Stimulated activated CD4-positive, alpha-beta T cell treated with anti-CD3 and anti-CD28 coated beads, Interleukin-2, amount 100 ng/mL, for 24 hours (primary cell): ENCODE measurements around the gene ECHDC1.
"Not testable (repeated sequence)": the region's sequence is repeated elsewhere in the genome, so short reads cannot be mapped to it uniquely, and the experiment has no call there.

Experiments used
- DNase-seq, 2 donors: peaks; one replicate each; pipeline ENCODE4 v3.0.0-alpha.2; 2020

ECHDC1 gene

GRCh38 chr6:127341471-127342202 lies 1.8 kb downstream of the ECHDC1 start:
- no peak for DNase-seq

GRCh38 chr6:127340171-127340570 lies 3.2 kb downstream of the ECHDC1 start:
- no peak for DNase-seq

- DNase-seq: no peak
Measured at GRCh38 chr6:127338936-127339335, 4.5 kb downstream of the ECHDC1 start.

- DNase-seq: no peak
Measured at GRCh38 chr6:127332383-127332961, 10.9 kb downstream of the ECHDC1 start.

- DNase-seq: not testable (repeated sequence)
Measured at GRCh38 chr6:127331256-127331655, 12.2 kb downstream of the ECHDC1 start.

GRCh38 chr6:127328043-127328609 lies 15.3 kb downstream of the ECHDC1 start:
- no peak for DNase-seq

- DNase-seq: no peak
Measured at GRCh38 chr6:127319686-127320085, 23.7 kb downstream of the ECHDC1 start.

- no peak for DNase-seq
Measured at GRCh38 chr6:127317388-127318128, 25.9 kb downstream of the ECHDC1 start.

- no peak for DNase-seq
Measured at GRCh38 chr6:127305741-127306140, 37.7 kb downstream of the ECHDC1 start.

GRCh38 chr6:127303917-127304316 lies 39.5 kb downstream of the ECHDC1 start:
- DNase-seq: no peak

GRCh38 chr6:127302728-127303660 lies 40.4 kb downstream of the ECHDC1 start:
- DNase-seq: peak; percentile 46 to 47

- DNase-seq: no peak
Measured at GRCh38 chr6:127301199-127301700, 42.2 kb downstream of the ECHDC1 start.

- no peak for DNase-seq
Measured at GRCh38 chr6:127300411-127300810, 43.0 kb downstream of the ECHDC1 start.

- no peak for DNase-seq
Measured at GRCh38 chr6:127299522-127300240, 43.7 kb downstream of the ECHDC1 start.

- no peak for DNase-seq
Measured at GRCh38 chr6:127298475-127298874, 44.9 kb downstream of the ECHDC1 start.

GRCh38 chr6:127297502-127298070 lies 45.8 kb downstream of the ECHDC1 start:
- no peak for DNase-seq

GRCh38 chr6:127291495-127291894 lies 51.9 kb downstream of the ECHDC1 start:
- no peak for DNase-seq

GRCh38 chr6:127290391-127291265 lies 52.8 kb downstream of the ECHDC1 start:
- DNase-seq: no peak

- DNase-seq: no peak
Measured at GRCh38 chr6:127289934-127290333, 53.5 kb downstream of the ECHDC1 start.

- DNase-seq: no peak
Measured at GRCh38 chr6:127288705-127289104, 54.7 kb downstream of the ECHDC1 start.
